ENCODE data around the gene ARHGAP44. TPM values are rescaled to one million over a fixed set of nuclear protein-coding genes. Genes with fewer than 3 reads are reported as not detected.

ARHGAP44 gene
- total and polyA plus RNA-seq, 2 of the 8 experiments (the other 6 are each of a cell fraction or from before 2014, with no cell fraction given): 6.2 to 22.2 TPM

- no peaks in the 10 kb centered on the region for H3K9me3 ChIP-seq (ENCODE audit: insufficient read depth in 2 of 2, low read depth in 1 of 2, low read length in 1 of 2)
- POLR2A ChIA-PET (ENCODE audit: partially characterized antibody): no interaction called here
- no peak overlapping the region for H3K14ac ChIP-seq (ENCODE audit: insufficient read length)
- H3K18ac ChIP-seq (ENCODE audit: extremely low read depth, low read length): no peak overlapping the region
- no peak overlapping the region for H2AK5ac ChIP-seq (ENCODE audit: low read depth, low read length)
- H2AFZ ChIP-seq (ENCODE audit: low read length): no peak overlapping the region
- H3K79me2 ChIP-seq (ENCODE audit: control insufficient read depth in 1 of 2, insufficient read depth in 2 of 2, low read length in 2 of 2): no peaks in the 10 kb centered on the region
- TF ChIP-seq HDAC6 (IDR thresholded peaks at IDR 0.05; ENCODE audit: low read depth, low read length) (no peak), RFX5 (IDR thresholded peaks at IDR 0.05; ENCODE audit: borderline replicate concordance, low read depth, low read length) (no peak), SAP30 (IDR thresholded peaks at IDR 0.05; ENCODE audit: insufficient read depth, insufficient replicate concordance, low read length) (no peak), EGR1 (IDR thresholded peaks at IDR 0.05; ENCODE audit: borderline replicate concordance, low read depth, low read length) (no peak), TEAD4 (IDR thresholded peaks at IDR 0.05; ENCODE audit: low read depth, low read length) (no peak), ATF2 (IDR thresholded peaks at IDR 0.05; ENCODE audit: low read length) (no peak), CEBPB (IDR thresholded peaks at IDR 0.05; ENCODE audit: low read depth, low read length) (no peak), CREB1 (IDR thresholded peaks at IDR 0.05) (no peak), CBX8 (IDR thresholded peaks at IDR 0.05; ENCODE audit: borderline replicate concordance, low read depth, low read length) (no peak), SP1 (IDR thresholded peaks at IDR 0.05; ENCODE audit: low read depth, low read length) (no peak), USF2 (IDR thresholded peaks at IDR 0.05; ENCODE audit: low read length) (no peak), JUND (IDR thresholded peaks at IDR 0.05; ENCODE audit: low read length) (no peak), SIX5 (IDR thresholded peaks at IDR 0.05; ENCODE audit: low read depth, low read length) (no peak)
- H2BK120ac ChIP-seq (replicated peaks; ENCODE audit: low read depth, low read length): no peak overlapping the region
- no peak overlapping the region for H3K4me3 ChIP-seq (ENCODE audit: extremely low read depth in 1 of 4, insufficient read depth in 2 of 4, low read depth in 3 of 4, low read length in 4 of 4)
- H3K9ac ChIP-seq (replicated peaks in 1 of 4; ENCODE audit: extremely low read depth in 1 of 4, low read depth in 3 of 4, low read length in 3 of 4): no peak overlapping the region
- H4K20me1 ChIP-seq (replicated peaks in 1 of 2; ENCODE audit: control insufficient read depth in 1 of 2, insufficient read depth in 2 of 2, low read length in 2 of 2): no peaks in the 10 kb centered on the region
- H2BK5ac ChIP-seq (ENCODE audit: low read depth, low read length): no peak overlapping the region
- H2BK15ac ChIP-seq (ENCODE audit: low read length): no peak overlapping the region
- WGBS, 2 experiments (ENCODE audit: extremely low coverage in 1 of 2, insufficient coverage in 1 of 2, insufficient read length in 1 of 2, insufficient replicate concordance in 2 of 2, low coverage in 1 of 2, low lambda C conversion rate in 2 of 2, missing lambda C conversion rate in 1 of 2): 48% methylated on average over 2 of the region's 2 CpGs; no CpG with 5 or more reads in 1 of the 2 experiments
- H4K91ac ChIP-seq (replicated peaks; ENCODE audit: insufficient read length, low read length): no peak overlapping the region
- H3K4me2 ChIP-seq (ENCODE audit: insufficient read depth in 1 of 2, low read depth in 2 of 2, low read length in 2 of 2): no peak overlapping the region
- FAIRE-seq: no peak
- H3K4ac ChIP-seq (replicated peaks; ENCODE audit: insufficient read length, low read depth, low read length): no peak overlapping the region
- H3K23me2 ChIP-seq (ENCODE audit: low read depth, low read length): no peaks in the 10 kb centered on the region; the same call in 1 of the 2 replicates
- H3K4me1 ChIP-seq (replicated peaks in 1 of 4; ENCODE audit: control insufficient read depth in 3 of 4, insufficient read depth in 4 of 4, low read length in 3 of 4): no peaks in the 10 kb centered on the region
- H3K79me1 ChIP-seq (ENCODE audit: low read depth, low read length): no peaks in the 10 kb centered on the region
- H3K23ac ChIP-seq (ENCODE audit: insufficient read length): no peak overlapping the region
- H3K27me3 ChIP-seq (replicated peaks in 1 of 4; ENCODE audit: control insufficient read depth in 3 of 4, extremely low read depth in 1 of 4, insufficient read depth in 3 of 4, low read length in 3 of 4): no peaks in the 10 kb centered on the region
- H4K5ac ChIP-seq (ENCODE audit: insufficient read length, low read depth, low read length): no peak overlapping the region
- no peak overlapping the region for H3K56ac ChIP-seq (replicated peaks; ENCODE audit: insufficient read length, low read depth, low read length)
- H2BK20ac ChIP-seq (ENCODE audit: low read length): no peak overlapping the region
- no peak overlapping the region for H4K8ac ChIP-seq (ENCODE audit: extremely low read depth, insufficient read depth, low read length)
- CTCF ChIA-PET (ENCODE audit: partially characterized antibody): interaction anchor here (1.5 kb wide), 1 partner anchor 17 kb away, joined by 4 read pairs; no protein-coding TSS in a partner anchor
- H3K36me3 ChIP-seq (ENCODE audit: control insufficient read depth in 2 of 4, insufficient read depth in 4 of 4, low read length in 3 of 4): no peaks in the 10 kb centered on the region
- no peak for DNase-seq (ENCODE audit: low read depth in 1 of 2, low spot score in 2 of 2)
- no peak overlapping the region for H3K27ac ChIP-seq (ENCODE audit: low read depth, low read length)
- H2BK12ac ChIP-seq (ENCODE audit: low read depth, low read length): no peak overlapping the region
These were observed 30.2 kb upstream of the ARHGAP44 start for GRCh38 chr17:12759090-12759489.

Data from H1 (cell line).